KMS-11 (cell line): ENCODE measurements around the gene NDUFV1.

Experiments used
- H2AFZ ChIP-seq: fragments of 200-600 bp; sonication (generic); 2 replicates; pipeline ENCODE4 v1.6.1; 2016; ENCODE audit warnings: antibody characterized with exemption, mixed run types, low read depth
- H3K27ac ChIP-seq: fragments of 200-600 bp; sonication (generic); 2 replicates; pipeline ENCODE4 v1.6.1; 2016; ENCODE audit warnings: mild to moderate bottlenecking, mixed run types
- H3K27me3 ChIP-seq: fragments of 200-600 bp; sonication (generic); 2 replicates; pipeline ENCODE4 v1.6.1; 2017; ENCODE audit warnings: mild to moderate bottlenecking, low read depth, mixed run types, moderate library complexity; ENCODE audit not compliant: insufficient read depth
- H3K36me3 ChIP-seq: fragments of 200-600 bp; sonication (generic); 2 replicates; pipeline ENCODE4 v1.6.1; 2017; ENCODE audit warnings: mild to moderate bottlenecking, mixed run types; ENCODE audit not compliant: insufficient read depth
- H3K4me1 ChIP-seq: fragments of 200-600 bp; sonication (generic); 2 replicates; pipeline ENCODE4 v1.6.1; 2016; ENCODE audit warnings: mild to moderate bottlenecking, low read depth, mixed run types; ENCODE audit not compliant: poor library complexity, severe bottlenecking
- H3K4me2 ChIP-seq: fragments of 200-600 bp; sonication (generic); 2 replicates; pipeline ENCODE4 v1.7.0; 2016; ENCODE audit warnings: mild to moderate bottlenecking, mixed run types
- H3K4me3 ChIP-seq: fragments of 200-600 bp; sonication (generic); IDR thresholded peaks from 2 replicates; pipeline ENCODE4 v1.6.1; 2017; ENCODE audit warnings: low read depth, low read length, mixed read lengths; ENCODE audit not compliant: insufficient read depth
- H3K79me2 ChIP-seq: fragments of 200-600 bp; sonication (generic); 2 replicates; pipeline ENCODE4 v1.6.1; 2016; ENCODE audit warnings: low read depth, mixed run types; ENCODE audit not compliant: insufficient read depth
- H3K9ac ChIP-seq: fragments of 200-600 bp; sonication (generic); 2 replicates; pipeline ENCODE4 v1.6.1; 2016; ENCODE audit warnings: mild to moderate bottlenecking, mixed run types
- H4K20me1 ChIP-seq: fragments of 200-600 bp; sonication (generic); 2 replicates; pipeline ENCODE4 v1.6.1; 2016; ENCODE audit warnings: mild to moderate bottlenecking, mixed run types; ENCODE audit not compliant: insufficient read depth
- CTCF ChIP-seq: fragments of 200-600 bp; sonication (generic); conservative IDR thresholded peaks from 2 replicates; pipeline ENCODE4 v1.6.1; 2017; ENCODE audit warnings: low read depth, mild to moderate bottlenecking, antibody characterized with exemption, low read length, moderate library complexity, mixed read lengths

The NDUFV1 gene

GRCh38 chr11:67564230-67564629 is 42.5 kb upstream of the NDUFV1 start:
- no peak overlapping the region for H3K4me2 ChIP-seq
- no peak overlapping the region for H2AFZ ChIP-seq
- no peaks in the 10 kb centered on the region for H4K20me1 ChIP-seq
- no peaks in the 10 kb centered on the region for H3K79me2 ChIP-seq
- H3K4me3 ChIP-seq = no peak overlapping the region
- H3K9ac ChIP-seq = no peak overlapping the region
- TF ChIP-seq CTCF = no peak
- H3K4me1 ChIP-seq = peaks cover 11% of the 10 kb centered on the region
- 0 out of 2 replicates have a peak, but pooled peaks cover 4% of the 10 kb centered on the region for H3K27me3 ChIP-seq
- H3K27ac ChIP-seq = no peak overlapping the region
- H3K36me3 ChIP-seq = no peaks in the 10 kb centered on the region

GRCh38 chr11:67571443-67571842 is 35.3 kb upstream of the NDUFV1 start:
- no peaks in the 10 kb centered on the region for H3K79me2 ChIP-seq
- H3K27me3 ChIP-seq = peaks cover 3% of the 10 kb centered on the region; the same call in 1 of the 2 replicates
- H3K36me3 ChIP-seq = no peaks in the 10 kb centered on the region
- TF ChIP-seq CTCF = no peak
- H3K4me2 ChIP-seq = no peak overlapping the region
- no peaks in the 10 kb centered on the region for H4K20me1 ChIP-seq
- H3K27ac ChIP-seq = no peak overlapping the region
- no peak overlapping the region for H3K9ac ChIP-seq
- no peak overlapping the region for H3K4me3 ChIP-seq
- no peaks in the 10 kb centered on the region for H3K4me1 ChIP-seq
- no peak overlapping the region for H2AFZ ChIP-seq

GRCh38 chr11:67572305-67572704 is 34.4 kb upstream of the NDUFV1 start:
- H3K4me2 ChIP-seq = no peak overlapping the region
- H3K27ac ChIP-seq = no peak overlapping the region
- H3K27me3 ChIP-seq = peaks cover 3% of the 10 kb centered on the region; the same call in 1 of the 2 replicates
- no peak overlapping the region for H3K4me3 ChIP-seq
- no peaks in the 10 kb centered on the region for H4K20me1 ChIP-seq
- H3K4me1 ChIP-seq = no peaks in the 10 kb centered on the region
- TF ChIP-seq CTCF = no peak
- no peaks in the 10 kb centered on the region for H3K36me3 ChIP-seq
- H2AFZ ChIP-seq = no peak overlapping the region
- no peak overlapping the region for H3K9ac ChIP-seq
- H3K79me2 ChIP-seq = no peaks in the 10 kb centered on the region

GRCh38 chr11:67572747-67573419 is 33.9 kb upstream of the NDUFV1 start:
- no peaks in the 10 kb centered on the region for H3K36me3 ChIP-seq
- H3K9ac ChIP-seq = no peak overlapping the region
- peaks cover 5% of the 10 kb centered on the region; the same call in 1 of the 2 replicates for H3K27me3 ChIP-seq
- no peak overlapping the region for H3K4me2 ChIP-seq
- TF ChIP-seq CTCF = peak; percentile 64
- H3K27ac ChIP-seq = no peak overlapping the region
- no peaks in the 10 kb centered on the region for H3K79me2 ChIP-seq
- H3K4me3 ChIP-seq = no peak overlapping the region
- no peaks in the 10 kb centered on the region for H4K20me1 ChIP-seq
- H2AFZ ChIP-seq = 0 out of 2 replicates have a peak overlapping the region, but pooled peaks have one; percentile 3
- no peaks in the 10 kb centered on the region for H3K4me1 ChIP-seq
